NCI-H2081 (cell line): ENCODE data around the gene CNEP1R1.

ENCODE experiments used
- DNase-seq, 2 experiments: peaks; one replicate each; lab custom pipeline; 2025; lab: John Stamatoyannopoulos, UW

CNEP1R1 gene

GRCh38 chr16:50065241-50065623 lies 40.2 kb downstream of the CNEP1R1 start:
- no peak for DNase-seq

DNA sequence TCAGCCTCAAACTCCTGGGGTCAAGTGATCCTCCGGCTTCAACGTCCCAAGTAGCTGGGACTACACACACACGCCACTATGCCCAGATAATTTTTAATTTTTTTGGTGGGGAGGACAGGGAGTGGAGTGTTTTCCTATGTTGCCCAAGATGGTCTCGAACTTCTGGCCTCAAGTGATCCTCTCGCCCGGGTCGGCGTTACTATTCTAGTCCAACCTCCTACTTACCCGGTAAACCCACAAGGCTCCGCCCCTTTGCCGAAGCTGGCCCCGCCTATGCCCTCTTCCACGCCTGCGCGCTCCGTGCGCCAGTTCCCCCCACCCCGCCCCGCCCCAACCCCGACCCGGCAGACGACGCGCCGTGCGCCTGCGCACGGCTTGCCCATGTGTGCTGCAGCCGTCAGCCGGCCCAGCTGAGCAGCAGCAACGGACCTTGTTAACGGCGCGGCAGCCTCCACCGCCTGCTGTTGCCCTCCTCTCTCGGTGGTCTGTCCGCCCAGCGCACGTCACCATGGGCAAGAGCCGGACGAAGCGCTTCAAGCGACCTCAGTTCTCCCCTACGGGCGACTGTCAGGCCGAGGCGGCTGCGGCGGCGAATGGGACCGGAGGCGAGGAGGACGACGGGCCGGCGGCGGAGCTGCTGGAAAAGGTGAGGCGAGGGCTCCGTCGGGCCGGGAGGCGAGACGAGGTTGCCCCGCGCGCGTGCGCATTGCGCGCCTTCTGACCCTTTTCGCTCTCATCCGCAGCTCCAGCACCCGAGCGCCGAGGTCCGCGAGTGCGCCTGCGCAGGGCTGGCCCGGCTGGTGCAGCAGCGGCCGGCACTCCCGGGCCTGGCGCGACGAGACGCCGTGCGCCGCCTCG lies 40.8 kb downstream of the CNEP1R1 start, which contains the start of gene HEATR3:
Gene HEATR3 (plus strand): TSS at position 347 of the 858 bp plus-strand sequence. CDS start 162 bp downstream, at position 509.
- DNase-seq = peak; percentile 78 to 80

DNA sequence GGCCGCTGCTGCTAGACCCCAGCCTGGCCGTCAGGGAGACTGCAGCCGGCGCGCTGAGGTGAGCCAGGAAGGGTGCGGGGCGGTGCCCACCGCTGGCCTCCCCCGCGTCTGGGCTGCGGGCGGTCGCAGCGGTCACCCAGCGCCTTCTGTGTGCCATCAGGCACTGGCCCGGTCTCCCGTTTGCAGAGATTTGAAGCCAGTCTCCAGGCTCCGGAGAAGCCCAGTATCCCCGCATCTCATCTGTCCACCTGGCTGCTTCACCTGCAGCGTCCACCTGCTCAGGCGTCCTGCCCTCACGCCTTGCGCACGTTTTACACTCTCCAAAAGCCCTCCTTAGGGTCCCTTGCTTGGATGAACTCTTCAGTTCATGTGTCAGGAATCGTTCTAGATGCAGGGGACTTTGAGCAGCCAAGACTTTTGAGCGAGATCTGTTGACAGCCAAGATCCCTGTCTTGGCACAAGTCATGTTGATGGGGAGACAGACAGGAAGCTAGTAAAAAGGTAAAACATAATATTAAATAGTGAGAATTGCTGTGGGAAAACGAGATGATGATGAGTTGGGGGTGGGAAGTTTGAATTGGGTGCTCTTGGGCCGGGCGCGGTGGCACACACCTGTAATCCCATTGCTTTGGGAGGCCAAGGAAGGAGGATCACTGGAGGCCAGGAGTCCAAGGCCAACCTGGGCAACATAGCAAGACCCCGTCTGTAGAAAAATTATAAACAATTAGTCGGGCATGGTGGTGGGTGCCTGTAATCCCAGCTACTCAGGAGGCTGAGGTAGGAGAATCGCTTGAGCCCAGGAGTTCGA lies 41.7 kb downstream of the CNEP1R1 start:
- no peak for DNase-seq

- DNase-seq = peak in 1 of 2 experiments; percentile 26
Measured at GRCh38 chr16:50067290-50067853, 42.3 kb downstream of the CNEP1R1 start.

- no peak for DNase-seq
Measured at GRCh38 chr16:50068550-50068949, 43.5 kb downstream of the CNEP1R1 start.

- DNase-seq = no peak
Measured at GRCh38 chr16:50069060-50069459, 44.0 kb downstream of the CNEP1R1 start.

- DNase-seq = no peak
Measured at GRCh38 chr16:50071075-50071671, 46.1 kb downstream of the CNEP1R1 start.

DNA sequence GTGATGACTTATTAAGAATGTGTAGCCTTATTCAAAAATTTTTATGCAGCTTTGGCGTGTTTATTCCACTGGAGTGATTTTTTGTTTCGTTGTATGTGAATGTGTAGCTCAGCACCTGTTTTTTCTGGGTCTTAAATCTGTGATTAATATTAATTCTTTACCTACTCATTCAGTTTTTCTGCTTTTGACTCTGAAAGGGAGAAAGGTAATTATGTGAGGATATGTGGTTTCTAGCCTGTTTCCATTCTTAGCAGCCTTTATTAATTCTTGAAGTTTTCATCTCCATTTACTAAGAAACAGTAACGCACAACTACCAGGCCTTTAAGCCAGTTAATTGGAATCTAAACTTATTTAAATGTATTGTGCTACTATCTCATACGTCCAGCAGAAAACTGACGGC lies 47.7 kb downstream of the CNEP1R1 start:
- DNase-seq = no peak

- DNase-seq = no peak
Measured at GRCh38 chr16:50079397-50080140, 54.5 kb downstream of the CNEP1R1 start.

DNA sequence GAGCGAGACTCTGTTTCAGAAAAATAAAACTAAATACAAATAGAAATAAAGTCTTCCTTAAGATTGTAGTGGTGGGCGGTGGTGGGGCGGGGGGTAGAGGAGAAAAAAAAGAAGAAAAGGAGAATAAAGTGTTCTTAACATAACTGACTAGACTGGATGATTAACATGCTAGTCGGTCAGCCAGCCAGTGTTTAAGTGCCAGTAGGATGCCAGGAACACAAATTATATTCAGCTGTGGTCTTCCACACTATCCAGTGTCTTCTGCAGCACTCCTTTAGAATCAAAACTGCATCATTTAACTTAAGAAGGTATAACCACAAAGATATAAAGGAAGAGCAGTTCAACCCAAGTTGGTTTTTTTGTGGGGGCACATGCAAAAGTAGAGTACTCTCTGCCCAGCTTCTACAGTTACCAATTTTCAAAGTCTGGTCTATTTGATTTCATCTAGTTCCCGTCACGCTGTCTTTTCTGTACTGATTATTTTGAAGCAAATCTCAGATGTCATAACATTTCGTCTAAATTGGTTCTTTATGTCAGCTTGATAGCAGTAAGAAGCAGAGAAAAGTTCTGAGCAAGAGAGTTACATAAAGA lies 56.5 kb downstream of the CNEP1R1 start:
- DNase-seq = no peak

DNA sequence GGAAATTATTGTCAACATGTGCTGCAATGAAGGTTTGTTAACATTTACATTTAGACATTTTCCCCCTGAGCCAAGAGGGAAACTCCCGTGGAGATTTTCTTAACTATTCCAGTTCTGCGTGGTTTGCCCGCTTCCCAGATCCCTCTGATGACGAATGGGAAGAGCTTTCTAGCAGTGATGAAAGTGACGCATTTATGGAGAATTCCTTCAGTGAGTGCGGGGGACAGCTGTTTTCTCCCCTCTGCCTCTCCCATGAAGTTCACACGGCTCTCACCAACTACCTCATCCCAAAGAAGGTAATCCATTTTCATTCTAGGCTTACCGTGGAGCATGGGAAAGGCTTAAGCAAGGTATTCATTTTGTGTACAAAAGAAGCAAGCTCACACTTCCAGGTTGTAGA lies 59.0 kb downstream of the CNEP1R1 start:
- DNase-seq = no peak

DNA sequence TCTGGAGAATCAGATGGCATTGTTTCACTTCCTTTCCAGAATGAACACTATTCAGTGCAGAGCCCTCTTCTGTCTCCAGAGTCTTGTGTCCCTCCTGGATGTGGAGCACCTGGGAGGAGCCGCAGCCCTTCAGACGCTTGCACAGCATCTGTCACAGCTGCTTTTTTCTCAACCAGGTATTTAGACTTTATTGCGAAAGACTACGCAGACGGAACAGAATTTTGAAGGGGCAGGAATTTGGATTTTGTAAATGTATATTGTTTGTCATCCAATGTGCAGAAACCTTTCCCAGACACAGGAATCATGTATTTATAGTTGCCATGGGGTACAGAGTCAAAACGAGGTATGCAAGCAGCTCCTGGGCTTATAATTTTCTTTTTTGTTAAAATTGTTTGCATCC lies 61.2 kb downstream of the CNEP1R1 start:
- DNase-seq = no peak
